Stimulated activated CD8-positive, alpha-beta memory T cell treated with anti-CD3 and anti-CD28 coated beads, Interleukin-7, amount 100 ng/mL, for 1 hour (primary cell): ENCODE data around the gene RPS15.
A peak's percentile ranks its signal among the peaks of the same experiment; 100 is the strongest.

Source experiments
- DNase-seq, 2 donors: peaks; one replicate each; pipeline ENCODE4 v3.0.0-alpha.2; 2020; ENCODE audit warnings: low read depth in 2 of 2

The RPS15 gene

GRCh38 chr19:1438035-1438932, at the start of gene RPS15:
Gene RPS15, plus strand, starts transcription at chr19:1438396. Its CDS starts 30 bp downstream, at chr19:1438426.
- DNase-seq: peak; percentile 94 to 95

GRCh38 chr19:1388637-1389026, 49.6 kb upstream of the RPS15 start:
- no peak for DNase-seq

GRCh38 chr19:1389033-1389940, 48.9 kb upstream of the RPS15 start:
- no peak for DNase-seq

- no peak for DNase-seq
Measured at GRCh38 chr19:1390890-1391423, 47.2 kb upstream of the RPS15 start.

- no peak for DNase-seq
Measured at GRCh38 chr19:1392407-1392806, 45.8 kb upstream of the RPS15 start.

- no peak for DNase-seq
Measured at GRCh38 chr19:1392939-1393530, 45.2 kb upstream of the RPS15 start.

GRCh38 chr19:1393841-1394240, 44.4 kb upstream of the RPS15 start:
- DNase-seq: no peak

GRCh38 chr19:1394252-1395193, 43.7 kb upstream of the RPS15 start:
- no peak for DNase-seq

- no peak for DNase-seq
Measured at GRCh38 chr19:1395194-1396018, 42.8 kb upstream of the RPS15 start.

GRCh38 chr19:1396019-1396767, 42.0 kb upstream of the RPS15 start:
- no peak for DNase-seq

- DNase-seq: no peak
Measured at GRCh38 chr19:1396768-1397679, 41.2 kb upstream of the RPS15 start.

GRCh38 chr19:1397838-1398237, 40.4 kb upstream of the RPS15 start:
- no peak for DNase-seq

- DNase-seq: no peak
Measured at GRCh38 chr19:1399079-1399478, 39.1 kb upstream of the RPS15 start.

GRCh38 chr19:1399745-1400144, 38.5 kb upstream of the RPS15 start:
- no peak for DNase-seq

- no peak for DNase-seq
Measured at GRCh38 chr19:1400281-1401137, 37.7 kb upstream of the RPS15 start.

GRCh38 chr19:1401138-1401888, 36.9 kb upstream of the RPS15 start, which contains the start of gene GAMT:
Gene GAMT, minus strand, starts transcription at chr19:1401542. Its CDS starts 66 bp downstream, at chr19:1401476.
- peak in 1 of 2 donors; percentile 31 for DNase-seq
